Prostate gland (tissue), 2 donors: ENCODE data around the gene PIAS4. TPM values are rescaled to one million over a fixed set of nuclear protein-coding genes. Genes with fewer than 3 reads are reported as not detected.

Experiments used
- DNase-seq: peaks from one replicate; pipeline ENCODE4 v3.0.0-alpha.2; 2019; ENCODE audit warnings: low spot score
- H3K27ac ChIP-seq, 2 donors: fragments of 200-600 bp; sonication (generic); 2 replicates each; pipeline ENCODE4 v1.5.1; 2017 to 2019
- H3K27me3 ChIP-seq: fragments of 200-600 bp; sonication (generic); replicated peaks from 2 replicates; pipeline ENCODE4 v1.5.1; 2019; ENCODE audit not compliant: insufficient read depth
- H3K36me3 ChIP-seq, 2 donors: fragments of 200-600 bp; sonication (generic); 1 replicate in 1 of 2; 2 replicates in 1 of 2; pipeline versions ENCODE4 v1.5.1 to v1.8.1; 2017 to 2019
- H3K4me1 ChIP-seq: fragments of 200-600 bp; sonication (generic); replicated peaks from 2 replicates; pipeline ENCODE4 v1.5.1; 2019
- H3K4me3 ChIP-seq, 2 donors: fragments of 200-600 bp; sonication (generic); 2 replicates each; pipeline ENCODE4 v1.5.1; 2017 to 2019
- H3K9me3 ChIP-seq: fragments of 200-600 bp; sonication (generic); 2 replicates; pipeline ENCODE4 v1.5.1; 2017
- POLR2A ChIP-seq: fragments of 450-650 bp; IDR thresholded peaks from one replicate; pipeline ENCODE4 v1.6.1; 2016; ENCODE audit warnings: antibody characterized with exemption, mild to moderate bottlenecking
- POLR2AphosphoS5 ChIP-seq: sonication (generic); formaldehyde crosslinking; IDR thresholded peaks from one replicate; pipeline ENCODE4 v1.6.1; 2017; ENCODE audit warnings: antibody characterized with exemption
- WGBS: methylation state at CpG from one replicate; pipeline ENCODE4 v1.1.5; 2018; 5-methylcytosine and 5-hydroxymethylcytosine counted together
- intact Hi-C: fragments of 100-400 bp; cut with DNase I; formaldehyde crosslinking; loops from one replicate; pipeline ENCODE4 v1.14.2; 2022
- total RNA-seq, 2 donors: library from RNA; depleted of rRNA; stranded (reverse); fragments of >200 nt; gene quantifications; one replicate each; pipeline ENCODE4 v1.1.0, GENCODE V29; 2016
- TF ChIP-seq, protein P1 (sequence below), 4 experiments: fragments of 200-600 bp in 2 of 4; fragments of 450-650 bp in 2 of 4; sonication (generic) in 2 of 4; IDR thresholded peaks; 1 replicate in 3 of 4; 2 replicates in 1 of 4; pipeline ENCODE4 v1.5.1; 2016 to 2019; ENCODE audit warnings: antibody characterized with exemption in 4 of 4, mild to moderate bottlenecking in 2 of 4, moderate library complexity in 2 of 4

Gene PIAS4
- total RNA-seq, 2 donors from 2014 or later, result 25.3 to 70.0 TPM

DNA sequence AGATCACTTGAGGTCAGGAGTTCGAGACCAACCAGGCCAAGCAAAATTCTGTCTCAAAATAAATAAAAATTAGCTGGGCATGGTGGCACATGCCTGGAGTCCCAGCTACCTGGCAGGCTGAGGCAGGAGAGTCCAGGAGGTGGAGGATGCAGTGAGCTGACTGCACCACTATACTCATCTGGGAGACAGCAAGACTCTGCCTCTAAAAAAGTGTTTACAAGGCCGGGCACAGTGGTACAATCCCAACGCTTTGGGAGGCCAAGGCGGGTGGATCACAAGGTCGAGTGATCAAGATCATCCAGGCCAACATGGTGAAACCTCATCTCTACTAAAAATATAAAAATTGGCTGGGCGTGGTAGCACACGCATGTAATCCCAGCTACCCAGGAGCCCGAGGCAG lies 32.4 kb upstream of the PIAS4 start:
- no peaks in the 10 kb centered on the region for H3K9me3 ChIP-seq
- 82% methylated on average over 8 of the region's 8 CpGs for WGBS
- H3K4me3 ChIP-seq, result no peak overlapping the region
- no peak for DNase-seq
- no peak overlapping the region for H3K27ac ChIP-seq
- H3K27me3 ChIP-seq, result no peaks in the 10 kb centered on the region
- peaks cover 38 to 42% of the 10 kb centered on the region in 2 donors for H3K36me3 ChIP-seq
- TF ChIP-seq, protein P1, sequence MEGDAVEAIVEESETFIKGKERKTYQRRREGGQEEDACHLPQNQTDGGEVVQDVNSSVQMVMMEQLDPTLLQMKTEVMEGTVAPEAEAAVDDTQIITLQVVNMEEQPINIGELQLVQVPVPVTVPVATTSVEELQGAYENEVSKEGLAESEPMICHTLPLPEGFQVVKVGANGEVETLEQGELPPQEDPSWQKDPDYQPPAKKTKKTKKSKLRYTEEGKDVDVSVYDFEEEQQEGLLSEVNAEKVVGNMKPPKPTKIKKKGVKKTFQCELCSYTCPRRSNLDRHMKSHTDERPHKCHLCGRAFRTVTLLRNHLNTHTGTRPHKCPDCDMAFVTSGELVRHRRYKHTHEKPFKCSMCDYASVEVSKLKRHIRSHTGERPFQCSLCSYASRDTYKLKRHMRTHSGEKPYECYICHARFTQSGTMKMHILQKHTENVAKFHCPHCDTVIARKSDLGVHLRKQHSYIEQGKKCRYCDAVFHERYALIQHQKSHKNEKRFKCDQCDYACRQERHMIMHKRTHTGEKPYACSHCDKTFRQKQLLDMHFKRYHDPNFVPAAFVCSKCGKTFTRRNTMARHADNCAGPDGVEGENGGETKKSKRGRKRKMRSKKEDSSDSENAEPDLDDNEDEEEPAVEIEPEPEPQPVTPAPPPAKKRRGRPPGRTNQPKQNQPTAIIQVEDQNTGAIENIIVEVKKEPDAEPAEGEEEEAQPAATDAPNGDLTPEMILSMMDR (IDR thresholded peaks at IDR 0.05), result no peak
- TF ChIP-seq POLR2AphosphoS5, result no peak
- TF ChIP-seq POLR2A, result no peak
- no peaks in the 10 kb centered on the region for H3K4me1 ChIP-seq
- intact Hi-C loops, result no loop called here

DNA sequence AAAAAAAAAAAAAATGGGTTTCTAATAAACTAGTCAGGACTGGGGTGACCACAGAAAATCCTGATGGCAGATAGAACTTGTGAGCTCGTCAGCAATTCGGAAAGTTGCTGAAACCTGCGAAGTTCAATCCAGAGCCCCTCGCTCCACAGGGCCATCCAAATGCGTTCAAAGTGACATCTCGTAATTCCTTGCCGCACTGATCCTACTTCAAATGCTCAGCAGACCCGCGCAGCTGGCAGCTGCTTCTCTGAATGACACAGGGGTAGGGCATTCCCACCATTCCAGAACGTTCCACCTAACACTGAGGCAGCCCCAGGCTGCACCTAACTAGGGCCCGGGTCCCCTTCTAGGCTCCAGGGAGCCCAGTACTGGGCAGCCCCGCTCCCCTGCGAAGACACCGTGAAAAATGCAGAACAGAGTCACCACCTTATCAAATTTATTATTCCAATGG lies 31.9 kb upstream of the PIAS4 start:
- TF ChIP-seq POLR2AphosphoS5 (no peak), POLR2A (no peak)
- TF ChIP-seq, protein P1 (IDR thresholded peaks at IDR 0.05), result no peak
- no peaks in the 10 kb centered on the region for H3K9me3 ChIP-seq
- H3K27ac ChIP-seq, result no peak overlapping the region

DNA sequence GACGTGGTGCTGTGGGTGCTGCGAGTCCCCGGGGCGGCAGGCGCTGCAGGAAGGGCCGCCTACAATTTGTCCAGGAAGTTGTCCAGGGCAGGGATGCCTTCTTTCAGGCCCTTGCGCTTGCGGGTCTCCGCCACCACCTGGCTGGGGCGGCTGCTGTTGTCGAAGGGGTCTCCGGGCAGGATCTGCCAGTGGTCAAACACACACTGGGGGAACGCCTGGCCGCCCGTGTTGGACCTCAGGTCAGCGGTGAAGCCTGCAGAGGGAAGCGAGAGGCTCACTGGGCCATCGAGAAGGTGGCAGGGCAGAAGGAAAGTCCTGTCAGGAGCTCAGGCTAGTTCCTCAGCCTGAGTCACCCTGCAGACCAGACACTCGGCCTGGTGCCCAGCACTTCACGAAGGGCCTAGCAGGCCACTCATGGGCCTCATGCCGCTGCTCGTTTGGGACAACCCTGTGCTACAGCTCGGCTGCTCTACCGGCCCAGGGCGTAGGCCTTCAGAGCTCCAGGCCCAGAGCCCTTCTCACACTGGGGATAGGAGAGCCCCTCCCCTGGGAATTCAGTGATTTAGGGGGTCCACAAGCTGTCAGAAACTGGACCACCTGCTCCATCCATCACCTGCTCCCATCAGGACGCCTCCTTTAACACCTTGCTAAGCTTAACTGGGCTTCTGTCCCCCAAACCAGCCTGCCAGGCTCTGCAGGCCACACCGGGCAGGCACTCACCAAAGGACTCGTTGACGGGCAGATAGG lies 30.9 kb upstream of the PIAS4 start:
- no peak for DNase-seq
- no peak overlapping the region for H3K27ac ChIP-seq
- no peak overlapping the region for H3K4me3 ChIP-seq
- TF ChIP-seq POLR2A (no peak), POLR2AphosphoS5 (no peak)
- TF ChIP-seq, protein P1 (IDR thresholded peaks at IDR 0.05), result no peak
- 80% methylated on average over 29 of the region's 29 CpGs for WGBS
- H3K36me3 ChIP-seq, result peaks cover 51 to 57% of the 10 kb centered on the region in 2 donors
- intact Hi-C loops, result no loop called here
- no peaks in the 10 kb centered on the region for H3K9me3 ChIP-seq
- H3K4me1 ChIP-seq, result no peaks in the 10 kb centered on the region
- H3K27me3 ChIP-seq, result no peaks in the 10 kb centered on the region

More for the DNA sequence above, 31.9 kb upstream of the PIAS4 start:
- Histone ChIP-seq H3K27me3 (no peaks in the 10 kb centered on the region), H3K4me3 (no peak overlapping the region), H3K4me1 (no peaks in the 10 kb centered on the region), H3K36me3 (peaks cover 43 to 47% of the 10 kb centered on the region in 2 donors)
- intact Hi-C loops, result no loop called here
- 80% methylated on average over 14 of the region's 14 CpGs for WGBS
- DNase-seq, result no peak

DNA sequence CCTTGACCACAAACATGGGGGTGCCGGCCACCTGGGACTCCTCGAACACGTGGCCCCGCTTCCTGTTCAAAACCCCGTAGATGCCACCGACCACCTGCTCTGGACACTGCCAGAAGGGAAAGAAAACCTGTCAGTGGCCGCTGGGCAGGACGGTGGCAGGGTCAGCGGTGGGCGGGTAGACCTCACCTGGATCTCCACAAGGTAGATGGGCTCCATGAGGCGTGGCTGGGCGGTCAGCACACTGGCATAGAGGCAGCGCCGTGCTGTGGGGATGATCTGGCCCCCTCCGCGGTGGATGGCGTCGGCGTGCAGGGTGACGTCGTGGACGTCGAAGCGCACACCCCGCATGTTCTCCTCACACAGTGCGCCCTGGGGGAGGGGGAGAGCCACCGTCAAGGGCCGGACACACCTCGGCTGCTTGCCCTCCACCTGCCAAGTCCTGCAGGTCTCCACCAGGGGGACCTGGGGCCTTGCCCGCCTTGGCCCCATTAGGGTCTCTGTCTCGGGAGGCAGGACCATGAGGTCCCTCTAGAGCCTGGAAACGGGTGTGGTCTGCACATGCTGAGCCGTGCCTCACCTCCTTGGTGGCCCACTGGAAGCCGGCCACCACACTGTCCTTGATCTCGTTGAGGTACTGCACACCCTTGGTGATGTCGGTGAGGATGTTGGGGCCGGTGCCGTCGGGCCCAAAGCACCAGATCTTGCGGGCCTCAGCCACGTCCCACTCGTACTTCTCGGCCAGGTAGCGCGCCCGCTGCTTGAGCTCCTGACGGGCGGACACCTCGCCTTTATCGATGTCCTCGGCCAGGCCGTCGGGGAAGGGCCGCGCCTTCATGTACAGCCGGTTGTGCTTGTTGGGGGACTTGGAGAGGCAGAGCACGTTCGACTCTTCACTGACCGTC lies 30.0 kb upstream of the PIAS4 start:
- intact Hi-C loops, result no loop called here
- Histone ChIP-seq H3K27me3 (no peaks in the 10 kb centered on the region), H3K4me3 (no peak overlapping the region), H3K4me1 (no peaks in the 10 kb centered on the region), H3K9me3 (no peaks in the 10 kb centered on the region), H3K36me3 (peaks cover 60 to 66% of the 10 kb centered on the region in 2 donors), H3K27ac (no peak overlapping the region)
- 88% methylated on average over 59 of the region's 59 CpGs for WGBS
- TF ChIP-seq, protein P1 (IDR thresholded peaks at IDR 0.05), result no peak
- TF ChIP-seq POLR2AphosphoS5 (no peak), POLR2A (no peak)
- no peak for DNase-seq
